Measurements from ENCODE around the gene RPS6KA5.
"Not testable (repeated sequence)": the region's sequence is repeated elsewhere in the genome, so short reads cannot be mapped to it uniquely, and the experiment has no call there.

The RPS6KA5 gene

DNA sequence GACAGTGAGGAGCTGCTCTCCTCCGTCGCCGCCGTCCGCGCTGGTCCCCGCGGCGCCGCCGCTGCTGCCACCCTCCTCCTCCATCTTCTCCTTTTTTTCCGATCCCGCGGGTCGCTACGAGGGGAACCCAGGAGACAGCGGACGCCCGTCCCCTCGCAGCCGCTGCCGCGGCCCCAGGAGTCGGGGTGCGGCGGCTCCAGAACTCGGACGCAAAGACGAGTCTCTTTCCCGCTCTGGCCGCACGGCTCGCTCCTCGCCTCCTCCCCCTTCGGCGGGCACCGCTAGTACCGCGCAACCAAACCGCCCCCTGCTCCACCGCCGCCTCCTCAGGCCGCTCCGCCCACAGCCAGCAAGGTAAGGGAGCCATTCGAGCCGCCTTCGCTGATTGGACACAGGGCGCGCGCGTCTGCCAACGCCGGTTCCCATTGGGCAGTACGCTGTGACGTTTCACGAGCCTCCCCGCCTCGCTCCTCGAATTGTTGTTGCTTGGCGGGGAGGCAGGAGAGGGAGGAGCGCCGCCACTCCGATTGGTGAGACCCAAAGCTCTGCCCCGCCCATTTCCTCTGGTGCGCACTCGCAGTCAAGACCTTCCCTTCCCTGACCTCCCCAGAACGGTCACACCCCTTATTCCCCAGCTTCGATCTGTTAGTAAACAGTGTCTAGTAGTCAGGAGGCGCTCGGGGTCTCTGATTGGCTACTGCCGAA lies at the start of gene RPS6KA5:
Gene RPS6KA5, minus strand, starts transcription at position 291 of the 705 bp plus-strand sequence. Its CDS starts 207 bp downstream, at position 84.
- DNase-seq (ENCODE audit: low spot score), result peak; percentile 99
- H3K27ac ChIP-seq, result peak within 1 kb of the TSS; percentile 95
- TF ChIP-seq, protein P1, sequence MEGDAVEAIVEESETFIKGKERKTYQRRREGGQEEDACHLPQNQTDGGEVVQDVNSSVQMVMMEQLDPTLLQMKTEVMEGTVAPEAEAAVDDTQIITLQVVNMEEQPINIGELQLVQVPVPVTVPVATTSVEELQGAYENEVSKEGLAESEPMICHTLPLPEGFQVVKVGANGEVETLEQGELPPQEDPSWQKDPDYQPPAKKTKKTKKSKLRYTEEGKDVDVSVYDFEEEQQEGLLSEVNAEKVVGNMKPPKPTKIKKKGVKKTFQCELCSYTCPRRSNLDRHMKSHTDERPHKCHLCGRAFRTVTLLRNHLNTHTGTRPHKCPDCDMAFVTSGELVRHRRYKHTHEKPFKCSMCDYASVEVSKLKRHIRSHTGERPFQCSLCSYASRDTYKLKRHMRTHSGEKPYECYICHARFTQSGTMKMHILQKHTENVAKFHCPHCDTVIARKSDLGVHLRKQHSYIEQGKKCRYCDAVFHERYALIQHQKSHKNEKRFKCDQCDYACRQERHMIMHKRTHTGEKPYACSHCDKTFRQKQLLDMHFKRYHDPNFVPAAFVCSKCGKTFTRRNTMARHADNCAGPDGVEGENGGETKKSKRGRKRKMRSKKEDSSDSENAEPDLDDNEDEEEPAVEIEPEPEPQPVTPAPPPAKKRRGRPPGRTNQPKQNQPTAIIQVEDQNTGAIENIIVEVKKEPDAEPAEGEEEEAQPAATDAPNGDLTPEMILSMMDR (conservative IDR thresholded peaks at IDR 0.05; ENCODE audit: low read depth), result no peak
- POLR2A ChIA-PET (ENCODE audit: low non-redundant PET), result interaction anchor here (0.8 to 0.9 kb wide), 3 partner anchors 9 to 189 kb away, joined by 3 to 7 read pairs (median 3); no protein-coding TSS in a partner anchor
- CTCF ChIA-PET, result interaction anchor here (2.0 kb wide), 1 partner anchor 112 kb away, joined by 15 read pairs; no protein-coding TSS in a partner anchor

DNA sequence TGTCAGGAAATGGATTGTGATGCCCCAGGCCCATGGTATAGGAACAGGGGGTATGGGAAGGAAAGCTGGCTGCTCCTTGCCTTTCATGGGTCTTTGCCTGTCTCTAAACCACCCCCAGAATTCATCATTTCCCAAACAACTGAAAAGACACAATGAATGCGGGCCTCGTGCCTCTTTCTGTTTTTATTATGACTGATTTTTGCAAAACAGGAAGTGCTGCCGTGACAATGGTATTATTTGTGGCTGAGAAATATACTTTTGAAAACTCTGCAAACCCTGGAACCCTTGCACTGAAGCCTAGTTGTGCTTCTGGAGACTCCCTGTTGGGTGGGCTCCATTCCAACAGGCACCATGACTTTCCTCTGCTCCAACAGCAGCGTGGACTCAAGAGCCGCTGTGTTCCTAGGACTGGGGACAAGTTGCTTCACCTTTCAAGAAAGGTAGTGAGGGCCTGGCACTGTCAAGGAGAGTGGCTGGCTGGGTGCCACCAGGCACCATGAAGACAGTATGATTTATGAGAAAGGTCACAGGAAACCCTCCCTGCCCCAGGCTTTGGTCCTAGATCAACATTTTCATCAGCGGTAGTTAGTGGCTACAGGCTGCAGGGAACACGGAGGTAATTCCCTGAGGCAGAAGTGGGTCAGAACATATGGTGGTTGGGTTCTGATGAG lies 48.6 kb upstream of the RPS6KA5 start:
- H3K27ac ChIP-seq, result no peak overlapping the region
- ChIA-PET POLR2A (ENCODE audit: low non-redundant PET) (no interaction called here), CTCF (no interaction called here)
- TF ChIP-seq, protein P1 (conservative IDR thresholded peaks at IDR 0.05; ENCODE audit: low read depth), result no peak
- no peak for DNase-seq (ENCODE audit: low spot score)

DNA sequence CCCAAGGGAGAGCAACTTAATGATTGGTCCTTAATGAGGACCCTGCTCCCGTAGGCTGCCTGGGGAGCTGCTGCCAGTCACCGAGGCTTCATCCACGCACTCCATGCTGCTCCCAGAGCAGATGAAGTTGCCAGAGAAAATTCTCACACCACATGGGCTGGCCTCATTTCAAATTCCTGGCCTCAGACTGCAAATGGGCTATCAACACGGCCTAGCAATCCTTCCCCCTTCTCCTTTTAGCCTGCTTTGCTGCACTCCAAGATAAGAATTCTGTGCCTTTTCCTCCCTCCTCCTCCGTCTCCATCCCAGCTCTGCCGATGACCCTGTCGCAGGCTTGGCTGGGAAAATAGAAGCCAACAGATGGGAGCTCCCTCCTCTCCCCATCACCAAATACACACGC lies 42.7 kb upstream of the RPS6KA5 start:
- POLR2A ChIA-PET (ENCODE audit: low non-redundant PET), result no interaction called here
- CTCF ChIA-PET, result no interaction called here
- DNase-seq (ENCODE audit: low spot score), result no peak
- TF ChIP-seq, protein P1 (conservative IDR thresholded peaks at IDR 0.05; ENCODE audit: low read depth), result no peak
- H3K27ac ChIP-seq, result no peak overlapping the region

DNA sequence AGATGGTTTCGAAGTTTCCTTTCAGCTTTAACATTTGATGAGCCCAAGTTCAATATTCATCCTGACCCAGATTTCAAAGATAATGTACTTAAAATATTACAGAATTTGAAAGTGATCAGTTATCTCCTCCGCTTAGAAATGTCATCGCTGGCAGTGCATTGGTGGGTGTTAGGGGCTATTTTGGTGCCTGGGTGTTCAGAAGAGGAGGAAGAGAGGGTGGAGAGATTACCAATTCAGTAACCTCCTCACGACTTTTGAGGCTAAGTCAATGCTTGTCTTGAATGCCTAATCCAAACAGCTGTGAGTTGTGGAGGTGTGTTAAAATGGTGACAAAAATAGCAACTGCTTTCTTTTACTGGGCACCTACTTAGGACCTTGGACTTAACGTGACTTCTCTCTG lies 39.7 kb upstream of the RPS6KA5 start:
- POLR2A ChIA-PET (ENCODE audit: low non-redundant PET), result no interaction called here
- TF ChIP-seq, protein P1 (conservative IDR thresholded peaks at IDR 0.05; ENCODE audit: low read depth), result no peak
- CTCF ChIA-PET, result no interaction called here
- no peak overlapping the region for H3K27ac ChIP-seq
- no peak for DNase-seq (ENCODE audit: low spot score)

DNA sequence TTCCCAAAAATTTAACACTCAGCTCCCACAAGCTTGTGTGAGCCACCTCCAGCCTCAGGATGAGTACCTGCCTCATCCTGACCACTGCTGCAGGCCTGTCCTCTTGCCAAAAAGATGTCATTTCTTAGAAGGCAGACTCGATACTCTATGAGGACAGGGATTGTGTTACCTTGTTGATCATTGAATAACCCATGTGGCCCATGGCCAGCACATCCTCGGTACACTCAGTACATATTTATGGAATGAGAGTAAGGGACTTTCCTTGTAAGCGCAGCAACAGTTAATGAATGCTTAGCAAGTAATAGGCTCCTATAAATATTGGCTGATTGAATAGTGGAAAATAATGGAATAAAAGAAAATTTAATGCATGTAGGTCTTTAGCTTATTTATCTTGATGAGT lies 38.1 kb upstream of the RPS6KA5 start:
- DNase-seq (ENCODE audit: low spot score), result no peak
- ChIA-PET CTCF (interaction anchor here (0.7 kb wide), 1 partner anchor 34 kb away, joined by 3 read pairs; no protein-coding TSS in a partner anchor), POLR2A (ENCODE audit: low non-redundant PET) (no interaction called here)
- TF ChIP-seq, protein P1 (conservative IDR thresholded peaks at IDR 0.05; ENCODE audit: low read depth), result no peak
- H3K27ac ChIP-seq, result no peak overlapping the region

DNA sequence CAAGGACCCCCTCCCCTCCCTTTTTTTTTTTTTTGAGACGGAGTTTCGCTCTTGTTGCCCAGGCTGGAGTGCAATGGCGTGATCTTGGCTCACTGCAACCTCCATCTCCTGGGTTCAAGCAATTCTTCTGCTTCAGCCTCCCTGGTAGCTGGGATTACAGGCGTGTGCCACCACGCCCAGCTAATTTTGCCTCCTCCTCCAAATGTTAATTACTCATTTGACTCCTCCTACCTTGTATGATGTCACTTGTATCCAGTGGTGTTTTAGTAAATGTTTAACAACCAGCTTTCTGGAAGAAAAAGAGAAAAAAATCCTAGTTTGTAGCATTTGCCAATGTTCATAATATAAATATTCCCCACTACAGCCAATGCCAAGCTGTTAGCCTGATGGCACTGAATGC lies 37.2 kb upstream of the RPS6KA5 start:
- DNase-seq (ENCODE audit: low spot score); H3K27ac ChIP-seq; CTCF ChIA-PET; POLR2A ChIA-PET (ENCODE audit: low non-redundant PET): not testable (repeated sequence)

DNA sequence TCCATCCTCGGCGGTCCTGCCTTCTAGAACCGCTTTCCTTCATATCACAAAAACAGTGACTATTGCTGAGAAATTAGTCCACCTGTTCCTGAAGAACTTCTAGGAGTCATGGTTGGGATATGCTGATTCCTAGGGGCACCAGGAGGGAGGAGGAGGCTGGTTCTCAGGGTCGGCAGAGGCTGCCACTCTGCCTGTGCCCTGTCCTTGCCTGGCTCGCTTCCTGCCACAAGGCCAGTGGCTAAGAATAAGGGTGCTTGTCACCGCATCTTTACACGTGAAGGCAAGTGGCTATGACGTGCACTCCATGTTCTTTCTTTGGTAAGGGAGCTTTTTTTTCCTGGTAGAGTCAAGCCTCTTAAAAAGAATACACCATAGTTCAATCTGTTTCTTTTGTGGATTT lies 34.7 kb upstream of the RPS6KA5 start:
- POLR2A ChIA-PET (ENCODE audit: low non-redundant PET), result no interaction called here
- TF ChIP-seq, protein P1 (conservative IDR thresholded peaks at IDR 0.05; ENCODE audit: low read depth), result no peak
- H3K27ac ChIP-seq, result no peak overlapping the region
- CTCF ChIA-PET, result interaction anchor here (0.7 kb wide), 1 partner anchor 36 kb away, joined by 3 read pairs; no protein-coding TSS in a partner anchor
- DNase-seq (ENCODE audit: low spot score), result no peak
